Fibroblast of lung (primary cell): ENCODE data around the gene PDE1A. TPM values are rescaled to one million over a fixed set of nuclear protein-coding genes. Genes with fewer than 3 reads are reported as not detected.

Source experiments
- DNase-seq, 2 donors: peaks; one replicate each; pipeline versions ENCODE4 v3.0.0 to v3.0.0-alpha.2; 2010; ENCODE audit warnings: low read depth in 2 of 2
- H2AFZ ChIP-seq: 2 replicates; pipeline ENCODE4 v1.5.1; 2012; ENCODE audit warnings: low read length, control low read depth, inconsistent platforms
- H3K27ac ChIP-seq: 2 replicates; pipeline ENCODE4 v1.5.1; 2011; ENCODE audit warnings: low read length, control low read depth; ENCODE audit not compliant: insufficient read depth
- H3K27me3 ChIP-seq: 2 replicates; pipeline ENCODE4 v1.5.1; 2011; ENCODE audit warnings: mild to moderate bottlenecking, low read length; ENCODE audit not compliant: control insufficient read depth, insufficient read depth
- H3K36me3 ChIP-seq: 2 replicates; pipeline ENCODE4 v1.5.1; 2011; ENCODE audit warnings: low read length; ENCODE audit not compliant: control insufficient read depth, insufficient read depth
- H3K4me1 ChIP-seq: 2 replicates; pipeline ENCODE4 v1.5.1; 2011; ENCODE audit warnings: low read length; ENCODE audit not compliant: control insufficient read depth, insufficient read depth; ENCODE audit errors: extremely low read depth
- H3K4me2 ChIP-seq: 2 replicates; pipeline ENCODE4 v1.5.1; 2011; ENCODE audit warnings: low read length, control low read depth; ENCODE audit not compliant: insufficient read depth; ENCODE audit errors: extremely low read depth
- H3K4me3 ChIP-seq, 4 experiments: fragments of 200-600 bp in 1 of 4; sonication (generic) in 1 of 4; replicated peaks in 1 of 4; 2 replicates each; pipeline ENCODE4 v1.5.1; 2011 to 2016; ENCODE audit warnings: low read length in 4 of 4, low read depth in 3 of 4, mild to moderate bottlenecking in 3 of 4, control low read depth in 2 of 4, inconsistent platforms in 1 of 4, mixed read lengths in 1 of 4; ENCODE audit not compliant: insufficient read depth in 1 of 4; ENCODE audit errors: control extremely low read depth in 1 of 4
- H3K79me2 ChIP-seq: 2 replicates; pipeline ENCODE4 v1.5.1; 2012; ENCODE audit warnings: mild to moderate bottlenecking, low read length, inconsistent platforms; ENCODE audit not compliant: control insufficient read depth, insufficient read depth
- H3K9ac ChIP-seq: 2 replicates; pipeline ENCODE4 v1.5.1; 2011; ENCODE audit warnings: mild to moderate bottlenecking, low read length, control low read depth; ENCODE audit not compliant: insufficient read depth
- H3K9me3 ChIP-seq: 2 replicates; pipeline ENCODE4 v1.5.1; 2012; ENCODE audit warnings: low read depth, low read length; ENCODE audit not compliant: control insufficient read depth, insufficient read depth
- H4K20me1 ChIP-seq: 2 replicates; pipeline ENCODE4 v1.5.1; 2011; ENCODE audit warnings: low read length; ENCODE audit not compliant: control insufficient read depth, insufficient read depth; ENCODE audit errors: extremely low read depth
- CTCF ChIP-seq, 2 donors: IDR thresholded peaks in 1 of 2; conservative IDR thresholded peaks in 1 of 2; 1 replicate in 1 of 2; 2 replicates in 1 of 2; pipeline ENCODE4 v1.5.1; 2011 to 2012; ENCODE audit warnings: low read length in 2 of 2, control low read depth in 1 of 2, inconsistent platforms in 1 of 2, low read depth in 1 of 2, mild to moderate bottlenecking in 1 of 2
- EZH2 ChIP-seq: IDR thresholded peaks from 2 replicates; pipeline ENCODE4 v1.5.1; 2012; ENCODE audit warnings: low read length, control low read depth, mild to moderate bottlenecking; ENCODE audit errors: missing control alignments
- polyA plus RNA-seq, 2 donors: library from polyadenylated mRNA; depleted of rRNA in 1 of 2; stranded (reverse) in 1 of 2; unstranded in 1 of 2; fragments of >200 nt; gene quantifications; 2 replicates each; pipeline ENCODE4 v1.2.1, GENCODE V29; 2011 to 2012; ENCODE audit warnings: missing spikeins in 1 of 2
- total RNA-seq: library from RNA; depleted of rRNA; stranded (reverse); fragments of >200 nt; gene quantifications from 2 replicates; pipeline ENCODE4 v1.2.1, GENCODE V29; 2014

PDE1A gene
- total and polyA plus RNA-seq, 2 donors (not counting 1 experiment from before 2014, with no cell fraction given): 4.0 to 7.1 TPM

- no peaks in the 10 kb centered on the region for H4K20me1 ChIP-seq
- no peak overlapping the region for H3K27ac ChIP-seq
- H3K9me3 ChIP-seq: no peaks in the 10 kb centered on the region
- H3K9ac ChIP-seq: no peak overlapping the region
- no peaks in the 10 kb centered on the region for H3K27me3 ChIP-seq
- no peak for TF ChIP-seq CTCF (conservative IDR thresholded peaks at IDR 0.05 in 1 of 2, IDR thresholded peaks at IDR 0.05 in 1 of 2; ENCODE audit: low read depth in 1 of 2, low read length in 2 of 2)
- no peak for TF ChIP-seq EZH2
- no peak overlapping the region for H2AFZ ChIP-seq
- H3K79me2 ChIP-seq: no peaks in the 10 kb centered on the region
- DNase-seq: peak; percentile 2 to 78
- no peaks in the 10 kb centered on the region for H3K36me3 ChIP-seq
- no peaks in the 10 kb centered on the region for H3K4me1 ChIP-seq
- H3K4me2 ChIP-seq: no peak overlapping the region
- no peak overlapping the region for H3K4me3 ChIP-seq
Measured at GRCh38 chr2:182456784-182457183, 29.9 kb upstream of the PDE1A start.

GRCh38 chr2:182452456-182452990 is 25.7 kb upstream of the PDE1A start:
- no peaks in the 10 kb centered on the region for H3K36me3 ChIP-seq

GRCh38 chr2:182448371-182448770 is 21.5 kb upstream of the PDE1A start:
- Histone ChIP-seq H3K4me1 (peaks cover 3% of the 10 kb centered on the region), H2AFZ (no peak overlapping the region), H3K79me2 (no peaks in the 10 kb centered on the region), H4K20me1 (no peaks in the 10 kb centered on the region), H3K36me3 (no peaks in the 10 kb centered on the region), H3K4me3 (no peak overlapping the region), H3K9me3 (no peaks in the 10 kb centered on the region), H3K4me2 (no peak overlapping the region), H3K27ac (no peak overlapping the region), H3K27me3 (no peaks in the 10 kb centered on the region), H3K9ac (no peak overlapping the region)
- TF ChIP-seq EZH2: no peak
- no peak for TF ChIP-seq CTCF (conservative IDR thresholded peaks at IDR 0.05 in 1 of 2, IDR thresholded peaks at IDR 0.05 in 1 of 2; ENCODE audit: low read depth in 1 of 2, low read length in 2 of 2)
- DNase-seq: peak in 1 of 2 donors; percentile 27

More at GRCh38 chr2:182452456-182452990, 25.7 kb upstream of the PDE1A start:
- Histone ChIP-seq H3K9me3 (no peaks in the 10 kb centered on the region), H3K9ac (no peak overlapping the region), H4K20me1 (no peaks in the 10 kb centered on the region), H2AFZ (no peak overlapping the region), H3K27me3 (no peaks in the 10 kb centered on the region), H3K4me2 (no peak overlapping the region), H3K79me2 (no peaks in the 10 kb centered on the region), H3K4me1 (peaks cover 3% of the 10 kb centered on the region), H3K27ac (no peak overlapping the region), H3K4me3 (no peak overlapping the region)
- TF ChIP-seq CTCF (conservative IDR thresholded peaks at IDR 0.05 in 1 of 2, IDR thresholded peaks at IDR 0.05 in 1 of 2; ENCODE audit: low read depth in 1 of 2, low read length in 2 of 2) (no peak), EZH2 (no peak)
- no peak for DNase-seq
